ENCODE results near the gene RERE.

RERE gene

DNA sequence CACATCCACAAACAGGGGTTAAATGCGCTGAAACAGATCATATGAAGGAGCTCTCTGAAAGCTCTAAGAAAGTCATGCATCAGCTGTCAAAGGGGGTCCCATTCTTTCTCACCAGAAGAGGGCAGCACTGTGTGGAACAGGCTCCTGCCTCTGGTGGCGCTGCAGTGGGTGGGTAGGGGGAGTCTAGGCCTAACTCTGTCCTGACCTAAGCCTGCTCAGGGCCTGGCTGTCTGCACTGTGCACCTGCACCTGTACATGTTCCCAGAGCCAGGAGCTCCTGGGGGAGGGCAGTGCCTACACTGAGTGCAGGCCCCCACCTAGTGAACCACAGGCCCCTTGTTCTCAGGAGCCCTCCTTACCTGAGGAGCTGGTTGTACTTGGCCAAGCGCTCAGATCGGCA is 45.1 kb upstream of the RERE start:
- peaks cover 82% of the 10 kb centered on the region for H4K20me1 ChIP-seq (ENCODE audit: insufficient read depth, low read length)

GRCh38 chr1:8860738-8861516 is 43.5 kb upstream of the RERE start:
- no peaks in the 10 kb centered on the region for H3K9me3 ChIP-seq (ENCODE audit: insufficient read depth, low read length, severe bottlenecking)
- TF ChIP-seq EZH2 (IDR thresholded peaks at IDR 0.05; ENCODE audit: borderline replicate concordance, low read depth, low read length, severe bottlenecking) (no peak), CTCF (IDR thresholded peaks at IDR 0.05; ENCODE audit: borderline replicate concordance, extremely low read depth, low read length, poor library complexity, severe bottlenecking) (no peak)
- peaks cover 72% of the 10 kb centered on the region for H4K20me1 ChIP-seq (ENCODE audit: insufficient read depth, low read length)
- DNase-seq, result no peak
- H3K9ac ChIP-seq (ENCODE audit: low read depth, low read length), result no peak overlapping the region
- H3K4me1 ChIP-seq (ENCODE audit: insufficient read depth, low read length), result peaks cover 4% of the 10 kb centered on the region; the same call in 1 of the 2 replicates
- H3K27me3 ChIP-seq (ENCODE audit: insufficient read depth, low read length, poor library complexity), result no peaks in the 10 kb centered on the region
- H3K4me2 ChIP-seq (ENCODE audit: insufficient read depth, low read length), result no peak overlapping the region
- peaks cover 79% of the 10 kb centered on the region for H3K36me3 ChIP-seq (ENCODE audit: insufficient read depth, low read length)
- H3K27ac ChIP-seq (ENCODE audit: low read length), result no peak overlapping the region
- H3K4me3 ChIP-seq (ENCODE audit: low read depth in 1 of 2, low read length in 2 of 2), result no peak overlapping the region
- ATAC-seq (ENCODE audit: insufficient read depth, low read depth), result no peak
- H3K79me2 ChIP-seq (ENCODE audit: insufficient read depth, low read length), result peaks cover 37% of the 10 kb centered on the region
- H2AFZ ChIP-seq (ENCODE audit: low read depth, low read length), result no peak overlapping the region

More for the DNA sequence above, 45.1 kb upstream of the RERE start:
- Histone ChIP-seq H3K9ac (ENCODE audit: low read depth, low read length) (no peak overlapping the region), H3K36me3 (ENCODE audit: insufficient read depth, low read length) (peaks cover 95% of the 10 kb centered on the region), H3K4me3 (ENCODE audit: low read depth in 1 of 2, low read length in 2 of 2) (no peak overlapping the region), H3K4me1 (ENCODE audit: insufficient read depth, low read length) (peaks cover 7% of the 10 kb centered on the region; the same call in 1 of the 2 replicates), H2AFZ (ENCODE audit: low read depth, low read length) (no peak overlapping the region), H3K9me3 (ENCODE audit: insufficient read depth, low read length, severe bottlenecking) (no peaks in the 10 kb centered on the region), H3K4me2 (ENCODE audit: insufficient read depth, low read length) (no peak overlapping the region), H3K27ac (ENCODE audit: low read length) (no peak overlapping the region), H3K27me3 (ENCODE audit: insufficient read depth, low read length, poor library complexity) (no peaks in the 10 kb centered on the region), H3K79me2 (ENCODE audit: insufficient read depth, low read length) (peaks cover 51% of the 10 kb centered on the region)
- peak; percentile 68 for DNase-seq
- peak; percentile 67 for ATAC-seq (ENCODE audit: insufficient read depth, low read depth)
- TF ChIP-seq EZH2 (IDR thresholded peaks at IDR 0.05; ENCODE audit: borderline replicate concordance, low read depth, low read length, severe bottlenecking) (no peak), CTCF (IDR thresholded peaks at IDR 0.05; ENCODE audit: borderline replicate concordance, extremely low read depth, low read length, poor library complexity, severe bottlenecking) (peak; percentile 83)

DNA sequence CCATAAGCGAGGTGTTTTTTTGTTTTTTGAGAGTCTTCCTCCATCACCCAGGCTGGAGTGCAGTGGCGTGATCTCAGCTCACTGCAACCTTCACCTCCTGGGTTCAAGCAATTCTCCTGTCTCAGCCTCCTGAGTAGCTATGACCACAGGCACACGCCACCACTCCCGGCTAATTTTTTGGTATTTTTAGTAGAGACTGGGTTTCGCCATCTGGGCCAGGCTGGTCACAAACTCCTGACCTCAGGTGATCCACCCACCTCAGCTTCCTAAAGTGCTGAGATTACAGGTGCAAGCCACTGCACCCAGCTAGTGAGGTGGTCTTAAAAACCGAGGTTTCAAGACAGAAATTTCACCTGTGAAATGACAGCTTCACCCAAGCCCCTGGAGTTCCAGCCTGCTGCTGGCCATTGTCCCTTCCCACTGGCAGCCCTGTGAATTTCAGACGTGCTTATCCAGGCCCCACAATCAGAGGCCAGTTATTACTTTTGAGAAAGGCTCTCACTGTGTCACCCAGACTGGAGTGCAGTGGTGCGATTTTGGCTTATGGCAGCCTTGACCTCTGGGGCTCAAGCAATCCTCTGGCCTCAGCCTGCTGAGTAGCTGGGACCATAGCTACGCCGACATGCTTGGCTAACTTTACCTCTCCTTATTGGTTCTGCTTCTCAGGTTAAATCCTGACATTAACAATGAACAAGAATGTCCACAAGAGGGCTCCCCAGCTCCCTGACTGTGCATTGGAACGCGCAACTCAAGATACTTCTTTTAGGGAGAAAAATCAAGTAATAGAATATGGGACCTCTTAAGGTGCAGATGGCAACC is 41.7 kb upstream of the RERE start:
- H3K4me1 ChIP-seq (ENCODE audit: insufficient read depth, low read length), result no peaks in the 10 kb centered on the region
- no peak overlapping the region for H3K4me3 ChIP-seq (ENCODE audit: low read depth in 1 of 2, low read length in 2 of 2)
- peaks cover 61% of the 10 kb centered on the region for H3K36me3 ChIP-seq (ENCODE audit: insufficient read depth, low read length)
- DNase-seq, result peak; percentile 56
- no peak overlapping the region for H3K4me2 ChIP-seq (ENCODE audit: insufficient read depth, low read length)
- peaks cover 56% of the 10 kb centered on the region for H4K20me1 ChIP-seq (ENCODE audit: insufficient read depth, low read length)
- ATAC-seq (ENCODE audit: insufficient read depth, low read depth), result peak; percentile 55
- H3K9ac ChIP-seq (ENCODE audit: low read depth, low read length), result no peak overlapping the region
- no peak overlapping the region for H2AFZ ChIP-seq (ENCODE audit: low read depth, low read length)
- H3K79me2 ChIP-seq (ENCODE audit: insufficient read depth, low read length), result peaks cover 20% of the 10 kb centered on the region; the same call in 1 of the 2 replicates
- H3K27me3 ChIP-seq (ENCODE audit: insufficient read depth, low read length, poor library complexity), result no peaks in the 10 kb centered on the region
- no peaks in the 10 kb centered on the region for H3K9me3 ChIP-seq (ENCODE audit: insufficient read depth, low read length, severe bottlenecking)
- peak; percentile 74 for TF ChIP-seq CTCF (IDR thresholded peaks at IDR 0.05; ENCODE audit: borderline replicate concordance, extremely low read depth, low read length, poor library complexity, severe bottlenecking)
- no peak for TF ChIP-seq EZH2 (IDR thresholded peaks at IDR 0.05; ENCODE audit: borderline replicate concordance, low read depth, low read length, severe bottlenecking)
- peak overlapping the region; percentile 32; the same call in 1 of the 2 replicates for H3K27ac ChIP-seq (ENCODE audit: low read length)
